ENCODE data around the gene AFAP1.

Gene AFAP1

GRCh38 chr4:7744142-7744804 lies 195.4 kb downstream of the AFAP1 start:
- DNase-seq (ENCODE audit: low spot score in 2 of 2): no peak
- Histone ChIP-seq H3K9me3 (no peaks in the 10 kb centered on the region), H3K36me3 (replicated peaks) (no peaks in the 10 kb centered on the region), H3K27me3 (ENCODE audit: low read depth) (0 out of 2 replicates have a peak, but pooled peaks cover 2% of the 10 kb centered on the region), H3K4me1 (no peaks in the 10 kb centered on the region), H3K4me3 (no peak overlapping the region)
- in situ Hi-C loops (cut with MboI; ENCODE audit: low sequenced_read_pairs): no loop called here

DNA sequence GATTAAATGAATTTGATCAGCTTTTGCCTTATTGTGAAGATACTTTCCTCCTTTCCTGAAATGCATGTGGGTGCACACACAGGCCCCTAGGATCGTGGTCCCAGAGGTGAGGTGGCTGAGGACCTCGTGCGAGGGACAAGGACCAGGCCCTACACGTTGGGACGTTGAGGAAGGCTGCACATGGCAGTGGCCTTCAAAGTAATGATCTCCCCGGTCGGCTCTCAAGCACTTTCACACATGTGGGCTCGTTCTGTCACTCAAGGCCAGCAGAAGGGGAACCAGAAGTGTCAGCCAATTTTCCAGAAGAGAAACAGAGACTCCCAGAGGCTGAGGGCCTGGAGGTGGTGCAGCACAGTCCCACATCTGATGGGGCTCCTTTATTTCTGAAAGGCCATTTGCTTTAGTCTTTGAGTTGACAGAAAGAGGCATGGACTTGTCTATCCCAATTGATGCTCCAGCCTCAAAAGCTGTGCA lies 196.8 kb downstream of the AFAP1 start:
- no peak for DNase-seq (ENCODE audit: low spot score in 2 of 2)
- in situ Hi-C loops (cut with MboI; ENCODE audit: low sequenced_read_pairs): no loop called here
- Histone ChIP-seq H3K27me3 (ENCODE audit: low read depth) (peaks cover 13% of the 10 kb centered on the region), H3K36me3 (replicated peaks) (no peaks in the 10 kb centered on the region), H3K9me3 (no peaks in the 10 kb centered on the region), H3K4me3 (no peak overlapping the region), H3K4me1 (no peaks in the 10 kb centered on the region)

DNA sequence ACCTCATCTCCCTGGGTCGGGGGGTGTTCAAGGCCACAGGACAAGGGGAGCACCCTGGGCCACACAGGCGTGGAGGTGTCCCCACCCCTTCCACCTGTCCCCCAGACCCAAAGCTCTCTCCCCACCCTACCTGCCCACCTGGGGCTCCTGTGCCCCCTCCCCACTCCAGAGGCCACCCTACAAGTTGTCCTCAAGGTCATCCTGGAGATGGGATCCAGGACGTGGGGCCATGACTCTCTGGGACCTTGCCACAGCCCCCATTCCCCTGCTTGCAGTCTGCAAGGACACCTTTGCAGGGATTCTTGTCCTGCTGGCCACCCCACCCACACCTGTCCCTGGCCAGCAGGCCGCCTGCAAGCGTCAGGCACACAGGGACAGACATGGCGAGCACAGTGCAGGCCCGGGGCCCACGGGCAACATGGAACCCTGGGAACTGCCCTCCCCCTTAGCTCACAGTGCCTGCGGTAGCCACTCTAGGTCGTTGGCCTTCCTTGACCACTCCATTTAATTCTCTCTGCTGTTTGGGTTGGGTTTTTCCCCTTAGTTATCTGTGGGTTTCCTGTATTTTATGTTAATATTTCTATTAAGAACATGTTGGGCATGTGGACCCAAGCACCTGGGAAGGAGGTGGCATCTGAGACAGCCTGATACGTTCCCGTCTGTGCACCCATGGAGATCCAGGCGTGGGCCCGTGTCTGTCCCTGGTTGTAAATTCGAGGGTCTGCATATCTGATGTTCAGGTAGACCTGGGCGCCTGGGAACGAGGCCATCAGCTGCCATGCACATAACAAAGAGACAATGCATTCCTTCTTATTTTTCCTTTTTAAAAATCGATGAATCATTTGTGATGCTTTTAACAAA lies 197.5 kb downstream of the AFAP1 start:
- Histone ChIP-seq H3K36me3 (replicated peaks) (no peaks in the 10 kb centered on the region), H3K4me1 (no peaks in the 10 kb centered on the region), H3K9me3 (no peaks in the 10 kb centered on the region), H3K27me3 (ENCODE audit: low read depth) (peaks cover 18% of the 10 kb centered on the region), H3K4me3 (no peak overlapping the region)
- in situ Hi-C loops (cut with MboI; ENCODE audit: low sequenced_read_pairs): no loop called here
- no peak for DNase-seq (ENCODE audit: low spot score in 2 of 2)

DNA sequence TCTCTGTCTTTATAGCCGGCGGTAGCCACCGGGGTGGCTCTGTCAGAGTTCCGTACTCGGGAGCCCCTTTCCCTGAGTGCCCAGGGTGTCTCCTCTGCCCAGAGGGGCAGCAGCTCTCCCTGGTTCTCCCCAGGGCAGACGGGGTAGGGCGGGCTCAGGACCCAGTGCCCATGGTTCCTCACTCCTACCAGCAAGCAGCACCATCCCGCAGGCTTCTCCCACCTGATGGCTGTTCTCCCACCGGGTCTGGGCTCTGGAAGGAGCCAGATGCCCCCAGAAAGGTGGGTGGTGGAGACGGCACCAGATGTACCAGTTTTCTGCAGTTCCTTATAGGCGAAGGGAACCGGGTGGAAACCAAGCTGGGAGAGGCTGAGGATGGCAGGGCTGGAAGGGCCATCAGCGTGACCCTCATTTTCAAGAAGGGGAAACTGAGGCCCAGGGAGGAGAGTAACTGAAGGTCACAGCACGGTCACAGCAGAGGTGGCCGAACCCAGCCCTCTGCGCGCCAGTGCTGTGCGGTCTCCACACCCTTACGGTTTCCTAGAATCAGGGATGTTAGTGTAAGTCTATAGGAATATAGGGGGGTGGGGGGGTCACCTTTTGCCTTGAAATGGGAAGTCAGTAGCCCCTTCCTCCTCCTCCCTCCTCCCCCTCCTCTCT lies 198.7 kb downstream of the AFAP1 start:
- Histone ChIP-seq H3K9me3 (no peaks in the 10 kb centered on the region), H3K27me3 (ENCODE audit: low read depth) (peaks cover 22% of the 10 kb centered on the region), H3K4me3 (no peak overlapping the region), H3K36me3 (replicated peaks) (no peaks in the 10 kb centered on the region), H3K4me1 (no peaks in the 10 kb centered on the region)
- no peak for DNase-seq (ENCODE audit: low spot score in 2 of 2)
- in situ Hi-C loops (cut with MboI; ENCODE audit: low sequenced_read_pairs): no loop called here

GRCh38 chr4:7739918-7740865 lies 199.5 kb downstream of the AFAP1 start:
- no peak for DNase-seq (ENCODE audit: low spot score in 2 of 2)
- no peaks in the 10 kb centered on the region for H3K9me3 ChIP-seq
- in situ Hi-C loops (cut with MboI; ENCODE audit: low sequenced_read_pairs): no loop called here
- peaks cover 30% of the 10 kb centered on the region for H3K27me3 ChIP-seq (ENCODE audit: low read depth)
- no peak overlapping the region for H3K4me3 ChIP-seq
- no peaks in the 10 kb centered on the region for H3K4me1 ChIP-seq
- no peaks in the 10 kb centered on the region for H3K36me3 ChIP-seq (replicated peaks)

GRCh38 chr4:7739077-7739917 lies 200.4 kb downstream of the AFAP1 start:
- H3K4me3 ChIP-seq: no peak overlapping the region
- in situ Hi-C loops (cut with MboI; ENCODE audit: low sequenced_read_pairs): no loop called here
- H3K9me3 ChIP-seq: no peaks in the 10 kb centered on the region
- no peaks in the 10 kb centered on the region for H3K4me1 ChIP-seq
- no peaks in the 10 kb centered on the region for H3K36me3 ChIP-seq (replicated peaks)
- DNase-seq (ENCODE audit: low spot score in 2 of 2): no peak
- H3K27me3 ChIP-seq (ENCODE audit: low read depth): peaks cover 39% of the 10 kb centered on the region

DNA sequence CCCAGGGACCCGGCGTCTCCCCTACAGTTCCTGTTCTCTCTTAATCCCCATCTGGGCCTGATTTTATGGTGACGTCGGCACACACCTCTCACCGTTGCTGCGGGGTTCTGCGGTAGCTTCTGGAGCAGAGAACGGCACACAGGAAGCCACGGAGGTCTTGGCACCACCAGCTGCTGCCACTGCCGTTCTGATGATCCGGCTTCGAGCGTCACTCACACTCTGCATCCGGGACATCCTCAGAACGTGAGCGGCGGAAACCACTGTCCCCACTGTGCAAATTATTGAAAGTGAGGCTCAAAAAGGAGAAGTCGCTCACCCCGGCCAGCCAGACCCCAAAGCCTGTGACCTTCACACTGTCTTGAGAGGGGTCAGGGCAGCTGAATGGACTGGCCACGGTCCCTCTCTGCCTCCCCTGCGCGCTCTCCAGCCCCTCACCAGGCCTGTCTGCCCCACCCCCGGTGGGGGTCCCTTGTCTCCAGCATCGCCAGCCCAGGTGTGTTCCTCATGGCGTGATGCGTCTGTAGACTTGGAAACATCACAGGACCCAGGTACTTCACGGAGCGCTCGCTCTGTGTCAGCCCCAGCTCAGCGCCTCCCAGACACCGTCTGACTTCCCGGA lies 201.1 kb downstream of the AFAP1 start:
- in situ Hi-C loops (cut with MboI; ENCODE audit: low sequenced_read_pairs): no loop called here
- no peak for DNase-seq (ENCODE audit: low spot score in 2 of 2)

DNA sequence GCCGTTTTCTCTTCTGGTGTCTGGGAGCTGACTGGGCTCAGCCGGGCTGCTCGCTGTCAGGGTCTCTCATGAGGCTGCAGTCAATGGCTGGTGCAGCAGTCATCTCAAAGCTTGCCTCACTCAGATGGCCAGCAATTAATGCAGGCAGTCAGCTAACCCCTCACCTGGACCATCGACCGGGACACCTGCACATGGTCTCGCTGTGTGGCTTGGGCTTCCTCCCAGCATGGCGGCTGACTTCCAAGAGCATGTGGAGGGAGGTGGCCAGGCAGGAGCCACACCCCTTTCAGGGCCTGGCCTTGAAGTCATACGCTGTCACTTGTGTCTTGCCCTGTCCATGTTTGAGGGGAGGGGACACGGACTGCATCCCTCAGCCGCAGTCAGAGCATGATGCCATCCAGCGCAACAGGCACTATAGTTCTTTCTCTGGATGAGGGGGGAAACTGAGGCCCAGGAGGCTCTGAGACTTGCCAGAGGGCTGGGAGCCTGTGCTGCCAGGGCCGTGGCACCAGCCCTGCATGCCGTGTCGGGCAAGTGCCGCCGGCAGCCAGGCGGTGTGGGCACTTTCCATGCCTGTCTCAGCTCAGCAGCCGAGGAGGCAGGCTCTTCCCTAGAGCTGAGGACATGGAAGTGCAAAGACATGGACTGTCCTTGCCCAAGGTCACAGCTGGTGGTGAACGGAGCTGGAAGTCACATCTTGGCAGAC lies 201.8 kb downstream of the AFAP1 start:
- in situ Hi-C loops (cut with MboI; ENCODE audit: low sequenced_read_pairs): no loop called here
- no peaks in the 10 kb centered on the region for H3K4me1 ChIP-seq

More for the DNA sequence above, 201.1 kb downstream of the AFAP1 start:
- Histone ChIP-seq H3K36me3 (replicated peaks) (no peaks in the 10 kb centered on the region), H3K4me3 (no peak overlapping the region), H3K4me1 (no peaks in the 10 kb centered on the region), H3K27me3 (ENCODE audit: low read depth) (peaks cover 42% of the 10 kb centered on the region), H3K9me3 (no peaks in the 10 kb centered on the region)

GRCh38 chr4:7737268-7737645 lies 202.4 kb downstream of the AFAP1 start:
- Histone ChIP-seq H3K4me3 (no peak overlapping the region), H3K4me1 (no peaks in the 10 kb centered on the region), H3K27me3 (ENCODE audit: low read depth) (peaks cover 42% of the 10 kb centered on the region), H3K9me3 (no peaks in the 10 kb centered on the region), H3K36me3 (replicated peaks) (no peaks in the 10 kb centered on the region)
- DNase-seq (ENCODE audit: low spot score in 2 of 2): no peak
- in situ Hi-C loops (cut with MboI; ENCODE audit: low sequenced_read_pairs): no loop called here

More for the DNA sequence above, 201.8 kb downstream of the AFAP1 start:
- no peak for DNase-seq (ENCODE audit: low spot score in 2 of 2)
- Histone ChIP-seq H3K27me3 (ENCODE audit: low read depth) (peaks cover 42% of the 10 kb centered on the region), H3K4me3 (no peak overlapping the region), H3K9me3 (no peaks in the 10 kb centered on the region), H3K36me3 (replicated peaks) (no peaks in the 10 kb centered on the region)

GRCh38 chr4:7736436-7737267 lies 203.0 kb downstream of the AFAP1 start:
- H3K4me3 ChIP-seq: no peak overlapping the region
- in situ Hi-C loops (cut with MboI; ENCODE audit: low sequenced_read_pairs): no loop called here
- H3K27me3 ChIP-seq (ENCODE audit: low read depth): peaks cover 42% of the 10 kb centered on the region
- H3K9me3 ChIP-seq: no peaks in the 10 kb centered on the region
- H3K36me3 ChIP-seq (replicated peaks): no peaks in the 10 kb centered on the region
- no peak for DNase-seq (ENCODE audit: low spot score in 2 of 2)
- H3K4me1 ChIP-seq: no peaks in the 10 kb centered on the region

DNA sequence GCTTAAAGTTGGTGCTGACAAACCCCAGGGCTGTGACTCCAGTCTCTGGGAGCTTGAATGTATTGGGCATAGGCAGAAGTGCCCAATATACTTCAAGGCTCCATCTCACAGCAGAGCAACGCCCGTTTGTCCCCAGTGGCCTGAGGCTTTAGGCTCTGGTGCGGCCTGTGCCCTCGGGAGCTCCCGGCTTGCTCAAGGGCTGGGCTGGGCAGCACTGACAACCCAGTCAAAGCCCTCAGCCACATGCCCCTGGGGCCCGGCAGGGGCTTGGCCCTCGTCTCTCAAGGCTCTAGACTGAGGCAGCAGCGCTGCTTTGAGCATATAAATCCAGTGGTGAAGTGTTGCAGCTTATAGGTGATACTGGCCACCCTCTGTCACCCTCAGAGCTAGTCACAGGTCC lies 203.7 kb downstream of the AFAP1 start:
- Histone ChIP-seq H3K4me1 (no peaks in the 10 kb centered on the region), H3K36me3 (replicated peaks) (no peaks in the 10 kb centered on the region), H3K4me3 (no peak overlapping the region), H3K27me3 (ENCODE audit: low read depth) (peaks cover 44% of the 10 kb centered on the region), H3K9me3 (no peaks in the 10 kb centered on the region)
- DNase-seq (ENCODE audit: low spot score in 2 of 2): no peak
- in situ Hi-C loops (cut with MboI; ENCODE audit: low sequenced_read_pairs): no loop called here
